ENCODE results near the gene FRMPD4.

- no peak for TF ChIP-seq POLR2A (IDR thresholded peaks at IDR 0.05; ENCODE audit: low read depth, low read length)
- no peak for TF ChIP-seq MYC (IDR thresholded peaks at IDR 0.05; ENCODE audit: low read depth, low read length)
- TF ChIP-seq CTCF (IDR thresholded peaks at IDR 0.05; ENCODE audit: extremely low read depth in 1 of 2, insufficient read depth in 1 of 2, low read depth in 1 of 2, low read length in 2 of 2), result no peak
- TF ChIP-seq POLR2AphosphoS5 (IDR thresholded peaks at IDR 0.05; ENCODE audit: insufficient read depth, low read depth, low read length), result no peak
- no peak for TF ChIP-seq FOS (IDR thresholded peaks at IDR 0.05; ENCODE audit: borderline replicate concordance, insufficient read depth, low read length)
Measured at GRCh38 chrX:12770440-12770839, 632.2 kb downstream of the FRMPD4 start.
